Osteoblast (primary cell): ENCODE results near the gene RNF145. TPM values are rescaled to one million over a fixed set of nuclear protein-coding genes. Genes with fewer than 3 reads are reported as not detected.

Experiments
- DNase-seq: peaks from one replicate; pipeline ENCODE4 v3.0.0; 2011; ENCODE audit warnings: low spot score, mixed read lengths; ENCODE audit not compliant: insufficient read length; ENCODE audit errors: missing footprints
- H2AFZ ChIP-seq: 2 replicates; pipeline ENCODE4 v1.6.0; 2011; ENCODE audit warnings: mild to moderate bottlenecking, low read length
- H3K27ac ChIP-seq: 2 replicates; pipeline ENCODE4 v1.5.1; 2011; ENCODE audit warnings: mild to moderate bottlenecking, low read depth, low read length, moderate library complexity
- H3K27me3 ChIP-seq: 2 replicates; pipeline ENCODE4 v1.6.0; 2012; ENCODE audit warnings: mild to moderate bottlenecking, control low read depth, inconsistent platforms, low read length, moderate library complexity; ENCODE audit not compliant: insufficient read depth
- H3K36me3 ChIP-seq: 2 replicates; pipeline ENCODE4 v1.5.1; 2011; ENCODE audit warnings: mild to moderate bottlenecking, low read length, control low read depth, moderate library complexity; ENCODE audit not compliant: insufficient read depth
- H3K4me1 ChIP-seq: 2 replicates; pipeline ENCODE4 v1.5.1; 2011; ENCODE audit warnings: mild to moderate bottlenecking, low read length, control low read depth, moderate library complexity; ENCODE audit not compliant: insufficient read depth
- H3K4me2 ChIP-seq: 2 replicates; pipeline ENCODE4 v1.6.0; 2011; ENCODE audit warnings: mild to moderate bottlenecking, low read length; ENCODE audit not compliant: insufficient read depth
- H3K4me3 ChIP-seq: fragments of 200-600 bp; sonication (generic); 3 replicates; pipeline ENCODE4 v1.5.1; 2012; ENCODE audit warnings: mild to moderate bottlenecking, low read length, inconsistent platforms; ENCODE audit not compliant: insufficient read depth
- H3K79me2 ChIP-seq: 2 replicates; pipeline ENCODE4 v1.6.0; 2012; ENCODE audit warnings: mild to moderate bottlenecking, low read length, control low read depth, inconsistent platforms; ENCODE audit not compliant: insufficient read depth
- H3K9me3 ChIP-seq: 2 replicates; pipeline ENCODE4 v1.5.1; 2011; ENCODE audit warnings: low read depth, low read length, control low read depth
- H4K20me1 ChIP-seq: 2 replicates; pipeline ENCODE4 v1.6.0; 2012; ENCODE audit warnings: mild to moderate bottlenecking, low read length, control low read depth; ENCODE audit not compliant: insufficient read depth
- total RNA-seq: library from RNA; depleted of rRNA; stranded (reverse); fragments of >200 nt; gene quantifications from 2 replicates; pipeline ENCODE4 v1.2.3, GENCODE V29; 2012
- TF ChIP-seq, protein P1 (sequence below): IDR thresholded peaks from 2 replicates; pipeline ENCODE4 v1.5.1; 2011; ENCODE audit warnings: mild to moderate bottlenecking, low read depth, low read length, moderate library complexity; ENCODE audit errors: extremely low read depth

RNF145 gene
- total RNA-seq, 1 donor: 38.4 TPM

DNA sequence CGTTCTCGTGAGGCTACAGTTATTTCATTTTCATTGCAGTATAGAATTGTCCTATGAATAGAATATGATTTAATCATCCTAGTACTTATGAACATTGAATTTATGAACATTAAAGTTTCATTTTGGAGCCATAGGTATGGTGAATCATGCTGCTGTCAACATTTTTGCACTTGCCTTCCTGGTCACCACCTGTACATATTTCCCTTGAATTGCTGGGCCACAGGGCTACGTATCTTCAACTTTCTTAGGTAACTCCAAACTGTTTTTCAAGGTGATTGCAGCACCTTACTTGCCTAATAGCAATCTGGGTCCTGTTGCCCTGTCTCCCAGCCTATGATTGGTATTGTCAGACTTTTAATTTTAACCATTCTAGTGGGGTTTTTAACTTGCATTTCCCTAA lies 6.5 kb upstream of the RNF145 start:
- H3K27me3 ChIP-seq: no peaks in the 10 kb centered on the region
- TF ChIP-seq, protein P1, sequence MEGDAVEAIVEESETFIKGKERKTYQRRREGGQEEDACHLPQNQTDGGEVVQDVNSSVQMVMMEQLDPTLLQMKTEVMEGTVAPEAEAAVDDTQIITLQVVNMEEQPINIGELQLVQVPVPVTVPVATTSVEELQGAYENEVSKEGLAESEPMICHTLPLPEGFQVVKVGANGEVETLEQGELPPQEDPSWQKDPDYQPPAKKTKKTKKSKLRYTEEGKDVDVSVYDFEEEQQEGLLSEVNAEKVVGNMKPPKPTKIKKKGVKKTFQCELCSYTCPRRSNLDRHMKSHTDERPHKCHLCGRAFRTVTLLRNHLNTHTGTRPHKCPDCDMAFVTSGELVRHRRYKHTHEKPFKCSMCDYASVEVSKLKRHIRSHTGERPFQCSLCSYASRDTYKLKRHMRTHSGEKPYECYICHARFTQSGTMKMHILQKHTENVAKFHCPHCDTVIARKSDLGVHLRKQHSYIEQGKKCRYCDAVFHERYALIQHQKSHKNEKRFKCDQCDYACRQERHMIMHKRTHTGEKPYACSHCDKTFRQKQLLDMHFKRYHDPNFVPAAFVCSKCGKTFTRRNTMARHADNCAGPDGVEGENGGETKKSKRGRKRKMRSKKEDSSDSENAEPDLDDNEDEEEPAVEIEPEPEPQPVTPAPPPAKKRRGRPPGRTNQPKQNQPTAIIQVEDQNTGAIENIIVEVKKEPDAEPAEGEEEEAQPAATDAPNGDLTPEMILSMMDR: no peak
- no peaks in the 10 kb centered on the region for H3K9me3 ChIP-seq
- H3K4me2 ChIP-seq: no peak overlapping the region
- H3K36me3 ChIP-seq: no peaks in the 10 kb centered on the region
- no peaks in the 10 kb centered on the region for H3K79me2 ChIP-seq
- DNase-seq: no peak
- no peak overlapping the region for H3K27ac ChIP-seq
- no peak overlapping the region for H2AFZ ChIP-seq
- no peak overlapping the region for H3K4me3 ChIP-seq
- H3K4me1 ChIP-seq: no peaks in the 10 kb centered on the region
- H4K20me1 ChIP-seq: no peaks in the 10 kb centered on the region

DNA sequence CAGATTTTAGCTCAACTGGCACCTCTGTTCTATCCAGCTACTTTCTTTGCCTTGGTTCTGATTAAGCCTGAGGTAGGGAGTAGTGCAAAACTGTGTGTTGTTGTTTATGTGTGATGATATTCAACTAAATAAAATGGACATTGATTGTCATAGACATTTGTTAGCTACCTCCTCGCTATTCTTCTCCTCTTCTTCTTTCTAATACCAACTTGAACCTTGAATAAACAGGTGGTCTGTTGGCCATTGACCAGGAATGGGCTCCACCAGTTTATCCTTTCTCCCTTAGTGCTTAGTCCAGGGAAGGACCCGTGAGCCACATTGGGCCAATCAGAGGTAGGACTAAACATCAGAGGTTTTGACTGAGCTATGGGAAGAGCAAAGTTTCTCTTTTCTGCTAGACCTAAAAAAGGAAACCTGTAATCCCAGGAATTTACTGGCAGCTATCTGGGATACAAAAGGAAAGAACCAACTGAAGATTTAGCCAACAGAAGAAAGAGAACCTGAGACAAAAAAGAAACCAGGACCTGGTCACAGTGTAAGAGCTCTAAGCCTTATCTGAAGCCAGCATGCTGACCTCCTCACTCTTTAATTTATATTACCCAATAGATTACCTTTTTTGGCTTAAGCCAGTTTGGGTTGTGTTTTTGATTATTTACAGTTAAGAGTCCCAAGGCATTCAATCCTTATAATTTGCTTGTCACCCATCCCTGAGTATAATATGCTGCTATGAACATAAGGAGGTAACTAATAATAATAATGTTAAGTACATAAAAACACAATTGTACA lies 5.3 kb upstream of the RNF145 start:
- no peaks in the 10 kb centered on the region for H3K9me3 ChIP-seq
- H3K27me3 ChIP-seq: no peaks in the 10 kb centered on the region
- TF ChIP-seq, protein P1: no peak

DNA sequence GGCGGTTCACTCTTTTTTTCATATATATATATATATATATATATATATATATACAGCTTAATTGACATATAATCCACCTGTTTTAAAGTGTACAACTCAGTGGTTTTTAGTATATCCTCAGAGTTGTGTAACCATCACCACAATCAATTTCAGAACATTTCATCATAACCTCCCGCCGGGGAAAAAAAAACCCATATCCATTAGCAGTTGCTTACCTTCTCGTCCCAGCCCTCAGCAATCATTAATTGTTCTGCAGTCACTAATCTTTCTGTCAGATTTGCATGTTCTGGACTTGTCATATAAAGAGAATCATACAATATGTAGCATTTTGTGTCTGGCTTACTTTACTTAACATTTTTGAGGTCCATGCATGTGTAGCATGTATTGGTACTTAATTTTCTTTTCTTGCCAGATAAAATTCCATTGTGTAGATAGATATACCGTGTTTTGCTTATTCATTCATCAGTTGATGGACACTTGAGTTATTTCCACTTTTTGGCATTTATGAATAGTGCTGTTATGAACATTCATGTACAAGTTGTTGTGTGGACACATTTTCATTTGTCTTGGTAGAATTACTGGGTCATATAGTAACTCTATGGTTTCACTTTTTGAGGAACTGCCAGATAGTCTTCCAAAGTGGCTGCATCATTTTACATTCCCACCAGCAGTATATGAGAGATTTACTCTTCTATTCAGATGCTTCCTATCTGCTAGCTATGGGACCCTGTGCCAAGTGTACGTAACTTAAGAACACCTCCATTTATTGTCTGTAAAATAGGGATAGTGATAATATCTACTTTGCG lies 3.5 kb upstream of the RNF145 start:
- no peaks in the 10 kb centered on the region for H3K9me3 ChIP-seq
- no peaks in the 10 kb centered on the region for H4K20me1 ChIP-seq
- H3K27me3 ChIP-seq: no peaks in the 10 kb centered on the region
- no peak for DNase-seq
- no peak overlapping the region for H3K27ac ChIP-seq
- H3K4me3 ChIP-seq: no peak overlapping the region
- no peak overlapping the region for H2AFZ ChIP-seq
- H3K36me3 ChIP-seq: no peaks in the 10 kb centered on the region
- H3K79me2 ChIP-seq: peaks cover 15% of the 10 kb centered on the region
- H3K4me2 ChIP-seq: no peak overlapping the region
- H3K4me1 ChIP-seq: peaks cover 4% of the 10 kb centered on the region
- TF ChIP-seq, protein P1: no peak

More for the DNA sequence above, 5.3 kb upstream of the RNF145 start:
- Histone ChIP-seq H3K79me2 (peaks cover under 1% of the 10 kb centered on the region), H2AFZ (no peak overlapping the region), H3K4me2 (no peak overlapping the region), H4K20me1 (no peaks in the 10 kb centered on the region), H3K36me3 (no peaks in the 10 kb centered on the region), H3K27ac (no peak overlapping the region), H3K4me3 (no peak overlapping the region), H3K4me1 (peaks cover 3% of the 10 kb centered on the region)
- no peak for DNase-seq

DNA sequence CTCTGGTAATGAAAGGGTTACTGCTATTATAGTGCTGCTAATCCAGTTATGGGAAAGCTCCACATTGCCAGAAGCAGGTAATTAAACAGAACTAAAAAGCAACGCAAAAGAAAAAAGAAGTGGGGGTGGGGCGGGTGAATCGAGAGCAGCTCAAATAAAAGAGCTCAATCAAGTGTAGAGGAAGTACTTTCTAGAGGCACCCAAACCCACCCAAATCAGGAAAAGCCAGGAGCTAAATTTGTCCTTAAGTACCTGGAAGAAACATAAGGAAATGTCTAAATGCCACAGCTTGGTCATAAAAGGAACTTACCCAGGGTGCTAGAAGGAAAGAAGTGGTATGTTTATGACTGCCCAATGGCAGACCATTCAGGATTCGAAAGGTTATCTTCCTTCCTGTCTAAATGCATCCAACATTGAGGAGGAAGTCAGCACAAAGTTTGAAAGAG lies 2.4 kb upstream of the RNF145 start:
- no peaks in the 10 kb centered on the region for H3K36me3 ChIP-seq
- no peak overlapping the region for H3K4me3 ChIP-seq
- no peak overlapping the region for H3K27ac ChIP-seq
- H3K4me1 ChIP-seq: peaks cover 12% of the 10 kb centered on the region
- no peak overlapping the region for H3K4me2 ChIP-seq
- peaks cover 26% of the 10 kb centered on the region for H3K79me2 ChIP-seq
- H3K9me3 ChIP-seq: no peaks in the 10 kb centered on the region
- TF ChIP-seq, protein P1: no peak
- H2AFZ ChIP-seq: no peak overlapping the region
- H3K27me3 ChIP-seq: no peaks in the 10 kb centered on the region
- DNase-seq: no peak
- H4K20me1 ChIP-seq: peaks cover under 1% of the 10 kb centered on the region
